A549 (cell line): Measurements from ENCODE around the gene TTLL11. TPM values are rescaled to one million over a fixed set of nuclear protein-coding genes. Genes with fewer than 3 reads are reported as not detected.

Source experiments
- ATAC-seq, 2 experiments: fragments of 200-7000 bp in 1 of 2; fragments of >200 bp in 1 of 2; cut with Nextera tagmentation in 1 of 2; cut with Tn5 transposase in 1 of 2; 3 replicates each; pipeline versions ENCODE4 v1.8.0 to v1.9.1; 2018 to 2020; ENCODE audit warnings: mild to moderate bottlenecking in 1 of 2, moderate library complexity in 1 of 2
- CTCF ChIA-PET: fragments of 300-600 bp; sonication (Branson Sonifier 250); formaldehyde crosslinking; extraction: SDS; loops from one replicate; lab custom pipeline; 2021; ENCODE audit warnings: antibody characterized with exemption, inconsistent platforms; lab: Yijun Ruan, JAX
- POLR2A ChIA-PET: fragments of 350-600 bp; formaldehyde crosslinking; extraction: SDS; loops from one replicate; lab custom pipeline; 2021; ENCODE audit warnings: antibody characterized with exemption, inconsistent platforms; lab: Yijun Ruan, JAX
- DNase-seq, 2 experiments: peaks; one replicate each; pipeline versions ENCODE4 v3.0.0 to v3.0.0-alpha.2; 2011 to 2016; ENCODE audit warnings: low read depth in 1 of 2, low spot score in 1 of 2
- FAIRE-seq: peaks from 2 replicates; lab custom pipeline; 2011; peaks lifted over from hg19 to GRCh38; lab: Jason Lieb, UNC
- H3K27ac ChIP-seq, 2 experiments: fragments of >200 bp; sonication (Bioruptor Twin); formaldehyde crosslinking; 3 replicates each; pipeline ENCODE4 v1.5.1; 2016 to 2017
- H3K4me1 ChIP-seq: fragments of >200 bp; sonication (Bioruptor Twin); formaldehyde crosslinking; 3 replicates; pipeline ENCODE4 v1.6.1; 2016
- H3K4me2 ChIP-seq: fragments of >200 bp; sonication (Bioruptor Twin); formaldehyde crosslinking; 3 replicates; pipeline ENCODE4 v1.6.1; 2016
- H3K4me3 ChIP-seq: fragments of >200 bp; sonication (Bioruptor Twin); formaldehyde crosslinking; 3 replicates; pipeline ENCODE4 v1.5.1; 2016
- H3K9me3 ChIP-seq: fragments of >200 bp; sonication (Bioruptor Twin); formaldehyde crosslinking; 3 replicates; pipeline ENCODE4 v1.6.1; 2016
- CBX2 ChIP-seq: fragments of 200-600 bp; sonication (generic); IDR thresholded peaks from 2 replicates; pipeline ENCODE4 v1.6.1; 2016; ENCODE audit warnings: low read depth, mild to moderate bottlenecking, borderline replicate concordance
- CEBPB ChIP-seq, 2 experiments: fragments of >200 bp in 1 of 2; sonication (Bioruptor Twin) in 1 of 2; formaldehyde crosslinking in 1 of 2; IDR thresholded peaks; 2 replicates each; pipeline ENCODE4 v1.6.1; 2012 to 2016
- CHD4 ChIP-seq: fragments of 200-600 bp; sonication (generic); IDR thresholded peaks from 2 replicates; pipeline ENCODE4 v1.6.1; 2016; ENCODE audit warnings: antibody characterized with exemption, mild to moderate bottlenecking, borderline replicate concordance
- EHMT2 ChIP-seq: fragments of 200-600 bp; sonication (generic); IDR thresholded peaks from 2 replicates; pipeline ENCODE4 v1.6.1; 2016; ENCODE audit warnings: antibody characterized with exemption, low read depth, mild to moderate bottlenecking, moderate library complexity
- ESRRA ChIP-seq: fragments of 150-350 bp; IDR thresholded peaks from 2 replicates; pipeline ENCODE4 v1.6.1; 2014; ENCODE audit warnings: mild to moderate bottlenecking, low read length, borderline replicate concordance
- FOSL2 ChIP-seq, 2 experiments: fragments of 450-650 bp in 1 of 2; fragments of >200 bp in 1 of 2; sonication (Bioruptor Twin) in 1 of 2; formaldehyde crosslinking; IDR thresholded peaks; 2 replicates each; pipeline versions ENCODE4 v1.5.0 to v1.6.1; 2016 to 2020; ENCODE audit warnings: mild to moderate bottlenecking in 1 of 2, moderate library complexity in 1 of 2
- FOXS1 ChIP-seq: fragments of 250-450 bp; sonication (Bioruptor Pico); IDR thresholded peaks from 2 replicates; pipeline ENCODE4 v1.5.0; 2020; ENCODE audit warnings: mild to moderate bottlenecking, moderate library complexity
- GATA3 ChIP-seq: IDR thresholded peaks from 2 replicates; pipeline ENCODE4 v1.6.1; 2012; ENCODE audit warnings: borderline replicate concordance
- HEYL ChIP-seq: fragments of 250-450 bp; sonication (Bioruptor Pico); IDR thresholded peaks from 2 replicates; pipeline ENCODE4 v1.8.0; 2021; ENCODE audit warnings: mild to moderate bottlenecking, moderate library complexity
- HMGXB4 ChIP-seq: fragments of 250-450 bp; sonication (Bioruptor Pico); IDR thresholded peaks from 2 replicates; pipeline ENCODE4 v1.5.0; 2021; ENCODE audit warnings: mild to moderate bottlenecking, moderate library complexity, borderline replicate concordance
- HOXB13 ChIP-seq: fragments of 250-450 bp; sonication (Bioruptor Pico); IDR thresholded peaks from 2 replicates; pipeline ENCODE4 v1.5.0; 2020; ENCODE audit warnings: low read depth, mild to moderate bottlenecking, moderate library complexity
- HOXB5 ChIP-seq: fragments of 250-450 bp; sonication (Bioruptor Pico); IDR thresholded peaks from 2 replicates; pipeline ENCODE4 v1.5.0; 2020; ENCODE audit warnings: mild to moderate bottlenecking, moderate library complexity
- JUN ChIP-seq, 2 experiments: fragments of >200 bp; sonication (Bioruptor Twin); formaldehyde crosslinking; IDR thresholded peaks; 2 replicates in 1 of 2; 3 replicates in 1 of 2; pipeline ENCODE4 v1.6.1; 2016 to 2017
- JUNB ChIP-seq: fragments of >200 bp; sonication (Bioruptor Twin); formaldehyde crosslinking; IDR thresholded peaks from 2 replicates; pipeline ENCODE4 v1.6.1; 2016
- MAFK ChIP-seq: fragments of 450-650 bp; IDR thresholded peaks from 2 replicates; pipeline ENCODE4 v1.6.1; 2014; ENCODE audit not compliant: partially characterized antibody
- MYC ChIP-seq: IDR thresholded peaks from 2 replicates; pipeline ENCODE4 v1.6.1; 2012; ENCODE audit warnings: mild to moderate bottlenecking, inconsistent platforms, low read length, improper control_type of control experiment, borderline replicate concordance
- NFE2L2 ChIP-seq: fragments of 150-350 bp; conservative IDR thresholded peaks from 2 replicates; pipeline ENCODE4 v1.6.1; 2014; ENCODE audit warnings: low read length
- PHF8 ChIP-seq: fragments of 200-600 bp; sonication (generic); IDR thresholded peaks from 2 replicates; pipeline ENCODE4 v1.6.1; 2016; ENCODE audit warnings: low read depth, mild to moderate bottlenecking, antibody characterized with exemption, moderate library complexity, borderline replicate concordance
- POLR2A ChIP-seq: IDR thresholded peaks from 2 replicates; pipeline ENCODE4 v1.6.1; 2012; ENCODE audit warnings: mild to moderate bottlenecking, low read length
- RAD21 ChIP-seq, 2 experiments: fragments of >200 bp in 1 of 2; sonication (Bioruptor Twin) in 1 of 2; formaldehyde crosslinking in 1 of 2; IDR thresholded peaks in 1 of 2; conservative IDR thresholded peaks in 1 of 2; 2 replicates in 1 of 2; 3 replicates in 1 of 2; pipeline ENCODE4 v1.6.1; 2012 to 2018; ENCODE audit warnings: inconsistent platforms in 1 of 2
- RARB ChIP-seq: fragments of 250-450 bp; sonication (Bioruptor Pico); IDR thresholded peaks from 2 replicates; pipeline ENCODE4 v1.8.0; 2021; ENCODE audit warnings: mild to moderate bottlenecking, moderate library complexity
- RCOR1 ChIP-seq: fragments of 150-350 bp; IDR thresholded peaks from 2 replicates; pipeline ENCODE4 v1.6.1; 2014; ENCODE audit warnings: antibody characterized with exemption, low read length, low read depth
- RFX5 ChIP-seq: fragments of 450-650 bp; IDR thresholded peaks from 2 replicates; pipeline ENCODE4 v1.7.1; 2014; ENCODE audit warnings: antibody characterized with exemption, mild to moderate bottlenecking, moderate library complexity
- RNF2 ChIP-seq: fragments of 200-600 bp; sonication (generic); IDR thresholded peaks from 2 replicates; pipeline ENCODE4 v1.6.1; 2016; ENCODE audit warnings: low read depth, mild to moderate bottlenecking, antibody characterized with exemption, moderate library complexity, borderline replicate concordance
- SREBF2 ChIP-seq: fragments of 450-650 bp; IDR thresholded peaks from 2 replicates; pipeline ENCODE4 v1.6.1; 2014; ENCODE audit warnings: mild to moderate bottlenecking, moderate library complexity
- TFCP2L1 ChIP-seq: fragments of 250-450 bp; sonication (Bioruptor Pico); IDR thresholded peaks from 2 replicates; pipeline ENCODE4 v1.5.0; 2021; ENCODE audit warnings: mild to moderate bottlenecking
- ZC3H11A ChIP-seq: fragments of 450-650 bp; IDR thresholded peaks from 2 replicates; pipeline ENCODE4 v1.6.1; 2014; ENCODE audit warnings: antibody characterized with exemption, mild to moderate bottlenecking
- ZNF302 ChIP-seq: fragments of 250-450 bp; sonication (Bioruptor Pico); IDR thresholded peaks from 2 replicates; pipeline ENCODE4 v1.9.0; 2021; ENCODE audit warnings: inconsistent platforms, mild to moderate bottlenecking, moderate library complexity
- WGBS: methylation state at CpG from one replicate; pipeline ENCODE4 v1.1.6; 2017; ENCODE audit errors: missing lambda C conversion rate; 5-methylcytosine and 5-hydroxymethylcytosine counted together
- polyA plus RNA-seq, 4 experiments: library from polyadenylated mRNA; depleted of rRNA in 3 of 4; stranded (reverse); fragments of >200 nt; fragmentation: RNase III in 1 of 4; extraction: RNeasy Plus Mini Kit Qiagen cat#74134 plus additional on column Dnase treatment in 1 of 4; gene quantifications; 2 replicates in 3 of 4; 3 replicates in 1 of 4; pipeline ENCODE4 v1.2.3, GENCODE V29; 2011 to 2017
- TF ChIP-seq, protein P1 (sequence below): fragments of 200-600 bp; sonication (generic); IDR thresholded peaks from 2 replicates; pipeline ENCODE4 v1.6.1; 2016; ENCODE audit warnings: antibody characterized with exemption, mild to moderate bottlenecking, moderate library complexity
- TF ChIP-seq, protein P2 (sequence below): IDR thresholded peaks from 2 replicates; pipeline ENCODE4 v1.6.1; 2012

Gene TTLL11
- polyA plus RNA-seq, 2 of the 4 experiments (the other 2 are of a cell fraction): 1.8 to 2.6 TPM

GRCh38 chr9:121844562-121844961, 248.5 kb downstream of the TTLL11 start:
- ATAC-seq (no peak), FAIRE-seq (no peak), DNase-seq (no peak)
- POLR2A ChIA-PET: no interaction called here
- TF ChIP-seq CHD4 (no peak), CBX2 (no peak), MYC (no peak), MAFK (no peak), ZC3H11A (no peak)
- 43% methylated on average over 2 of the region's 2 CpGs for WGBS
- Histone ChIP-seq H3K4me1 (peaks cover 13% of the 10 kb centered on the region; the same call in 2 of the 3 replicates), H3K9me3 (peaks cover 7% of the 10 kb centered on the region; the same call in 1 of the 3 replicates), H3K4me3 (no peak overlapping the region), H3K4me2 (no peak overlapping the region), H3K27ac (no peak overlapping the region)
- CTCF ChIA-PET: no interaction called here

DNA sequence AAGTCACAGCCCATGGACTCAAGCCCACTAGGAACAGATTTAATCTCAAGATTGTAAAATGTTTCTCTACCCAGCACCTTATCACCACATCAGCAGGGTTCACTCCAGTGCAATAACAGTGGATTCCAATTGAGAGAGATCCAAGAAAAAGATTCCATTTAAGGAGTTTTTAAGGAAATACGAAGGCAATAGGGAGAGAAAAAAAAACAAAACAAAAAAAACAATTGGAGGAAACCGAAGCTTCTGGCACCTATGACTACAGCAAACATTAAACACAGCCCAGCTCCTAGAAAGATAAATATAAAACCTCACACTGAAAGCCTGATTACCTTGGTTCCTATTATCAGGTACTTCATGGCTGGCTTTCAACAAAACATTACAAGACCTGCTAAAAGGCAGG, 249.0 kb downstream of the TTLL11 start:
- Histone ChIP-seq H3K4me1 (peaks cover 13% of the 10 kb centered on the region; the same call in 2 of the 3 replicates), H3K4me2 (no peak overlapping the region), H3K27ac (no peak overlapping the region), H3K9me3 (peaks cover 5% of the 10 kb centered on the region; the same call in 1 of the 3 replicates), H3K4me3 (no peak overlapping the region)
- ChIA-PET POLR2A (no interaction called here), CTCF (interaction anchor here (1.9 kb wide), 1 partner anchor 157 kb away, joined by 5 read pairs; no protein-coding TSS in a partner anchor)
- ATAC-seq: no peak
- no peak for FAIRE-seq
- DNase-seq: no peak
- TF ChIP-seq CEBPB (IDR thresholded peaks at IDR 0.05): no peak
- no peak for TF ChIP-seq RAD21 (conservative IDR thresholded peaks at IDR 0.05 in 1 of 2, IDR thresholded peaks at IDR 0.05 in 1 of 2)
- TF ChIP-seq FOXS1: no peak
- no peak for TF ChIP-seq GATA3
- TF ChIP-seq FOSL2 (IDR thresholded peaks at IDR 0.05): no peak
- TF ChIP-seq FOSL2 (CRISPR knock-in tag; IDR thresholded peaks at IDR 0.05): no peak
- TF ChIP-seq HEYL (CRISPR knock-in tag): no peak
- TF ChIP-seq CHD4: no peak
- no peak for TF ChIP-seq HOXB5
- no peak for TF ChIP-seq ESRRA
- TF ChIP-seq MYC: no peak
- no peak for TF ChIP-seq RARB (CRISPR knock-in tag)
- TF ChIP-seq ZC3H11A: no peak
- TF ChIP-seq, protein P1, sequence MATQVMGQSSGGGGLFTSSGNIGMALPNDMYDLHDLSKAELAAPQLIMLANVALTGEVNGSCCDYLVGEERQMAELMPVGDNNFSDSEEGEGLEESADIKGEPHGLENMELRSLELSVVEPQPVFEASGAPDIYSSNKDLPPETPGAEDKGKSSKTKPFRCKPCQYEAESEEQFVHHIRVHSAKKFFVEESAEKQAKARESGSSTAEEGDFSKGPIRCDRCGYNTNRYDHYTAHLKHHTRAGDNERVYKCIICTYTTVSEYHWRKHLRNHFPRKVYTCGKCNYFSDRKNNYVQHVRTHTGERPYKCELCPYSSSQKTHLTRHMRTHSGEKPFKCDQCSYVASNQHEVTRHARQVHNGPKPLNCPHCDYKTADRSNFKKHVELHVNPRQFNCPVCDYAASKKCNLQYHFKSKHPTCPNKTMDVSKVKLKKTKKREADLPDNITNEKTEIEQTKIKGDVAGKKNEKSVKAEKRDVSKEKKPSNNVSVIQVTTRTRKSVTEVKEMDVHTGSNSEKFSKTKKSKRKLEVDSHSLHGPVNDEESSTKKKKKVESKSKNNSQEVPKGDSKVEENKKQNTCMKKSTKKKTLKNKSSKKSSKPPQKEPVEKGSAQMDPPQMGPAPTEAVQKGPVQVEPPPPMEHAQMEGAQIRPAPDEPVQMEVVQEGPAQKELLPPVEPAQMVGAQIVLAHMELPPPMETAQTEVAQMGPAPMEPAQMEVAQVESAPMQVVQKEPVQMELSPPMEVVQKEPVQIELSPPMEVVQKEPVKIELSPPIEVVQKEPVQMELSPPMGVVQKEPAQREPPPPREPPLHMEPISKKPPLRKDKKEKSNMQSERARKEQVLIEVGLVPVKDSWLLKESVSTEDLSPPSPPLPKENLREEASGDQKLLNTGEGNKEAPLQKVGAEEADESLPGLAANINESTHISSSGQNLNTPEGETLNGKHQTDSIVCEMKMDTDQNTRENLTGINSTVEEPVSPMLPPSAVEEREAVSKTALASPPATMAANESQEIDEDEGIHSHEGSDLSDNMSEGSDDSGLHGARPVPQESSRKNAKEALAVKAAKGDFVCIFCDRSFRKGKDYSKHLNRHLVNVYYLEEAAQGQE: no peak
- TF ChIP-seq JUNB: no peak
- TF ChIP-seq PHF8: no peak
- no peak for TF ChIP-seq EHMT2
- 16% methylated on average over 2 of the region's 2 CpGs for WGBS

GRCh38 chr9:121842612-121842978, 250.5 kb downstream of the TTLL11 start:
- WGBS: 2% methylated on average over 2 of the region's 2 CpGs
- ChIA-PET POLR2A (no interaction called here), CTCF (interaction anchor here (0.6 to 1.9 kb wide), 5 partner anchors 8 to 258 kb away, joined by 3 to 5 read pairs (median 3); no protein-coding TSS in a partner anchor)
- H3K9me3 ChIP-seq: no peaks in the 10 kb centered on the region
- peak; percentile 56 to 67 for ATAC-seq
- FAIRE-seq: no peak
- no peak overlapping the region for H3K4me3 ChIP-seq
- DNase-seq: peak in 1 of 2 experiments; percentile 23
- peaks cover 13% of the 10 kb centered on the region; the same call in 2 of the 3 replicates for H3K4me1 ChIP-seq
- H3K27ac ChIP-seq: no peak overlapping the region
- 0 out of 3 replicates have a peak overlapping the region, but pooled peaks have one; percentile 13 for H3K4me2 ChIP-seq
- no peak for TF ChIP-seq ZNF302 (CRISPR knock-in tag)
- TF ChIP-seq RCOR1: no peak
- TF ChIP-seq HMGXB4 (CRISPR knock-in tag): no peak
- no peak for TF ChIP-seq RNF2
- TF ChIP-seq, protein P2, sequence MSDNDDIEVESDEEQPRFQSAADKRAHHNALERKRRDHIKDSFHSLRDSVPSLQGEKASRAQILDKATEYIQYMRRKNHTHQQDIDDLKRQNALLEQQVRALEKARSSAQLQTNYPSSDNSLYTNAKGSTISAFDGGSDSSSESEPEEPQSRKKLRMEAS: no peak
- TF ChIP-seq RFX5: no peak
- no peak for TF ChIP-seq HOXB13 (CRISPR knock-in tag)
- no peak for TF ChIP-seq HOXB5
- no peak for TF ChIP-seq ZC3H11A
- no peak for TF ChIP-seq MYC
- TF ChIP-seq POLR2A: no peak
- TF ChIP-seq NFE2L2: no peak
- TF ChIP-seq SREBF2: no peak
- no peak for TF ChIP-seq TFCP2L1 (CRISPR knock-in tag)
- no peak for TF ChIP-seq JUN (IDR thresholded peaks at IDR 0.05)
- TF ChIP-seq HEYL (CRISPR knock-in tag): no peak
